ENCODE data around the gene SPDL1.
A peak's percentile ranks its signal among the peaks of the same experiment; 100 is the strongest.

The SPDL1 gene

GRCh38 chr5:169637085-169637548 lies 53.5 kb downstream of the SPDL1 start, which contains the start of gene DOCK2:
Gene DOCK2 (plus strand): TSS chr5:169637275. CDS start chr5:169637327, 52 bp downstream.
- H3K27ac ChIP-seq, result no peak within 1 kb of the TSS
- POLR2A ChIA-PET (ENCODE audit: low non-redundant PET), result no interaction called here
- DNase-seq (ENCODE audit: low spot score), result no peak
- TF ChIP-seq CTCF (conservative IDR thresholded peaks at IDR 0.05; ENCODE audit: low read depth), result no peak
- CTCF ChIA-PET, result no interaction called here

- CTCF ChIA-PET, result no interaction called here
- POLR2A ChIA-PET (ENCODE audit: low non-redundant PET), result no interaction called here
- no peak overlapping the region for H3K27ac ChIP-seq
- DNase-seq (ENCODE audit: low spot score), result no peak
- TF ChIP-seq CTCF (conservative IDR thresholded peaks at IDR 0.05; ENCODE audit: low read depth), result no peak
Measured at GRCh38 chr5:169637549-169638121, 54.1 kb downstream of the SPDL1 start.

GRCh38 chr5:169641253-169641652 lies 57.7 kb downstream of the SPDL1 start:
- ChIA-PET CTCF (interaction anchor here (0.5 to 0.6 kb wide), 2 partner anchors 161 to 463 kb away, joined by 3 read pairs; no protein-coding TSS in a partner anchor), POLR2A (ENCODE audit: low non-redundant PET) (no interaction called here)
- TF ChIP-seq CTCF (conservative IDR thresholded peaks at IDR 0.05; ENCODE audit: low read depth), result no peak
- DNase-seq (ENCODE audit: low spot score), result peak; percentile 41
- no peak overlapping the region for H3K27ac ChIP-seq

- no peak for TF ChIP-seq CTCF (conservative IDR thresholded peaks at IDR 0.05; ENCODE audit: low read depth)
- no peak for DNase-seq (ENCODE audit: low spot score)
- ChIA-PET POLR2A (ENCODE audit: low non-redundant PET) (no interaction called here), CTCF (no interaction called here)
- H3K27ac ChIP-seq, result no peak overlapping the region
Measured at GRCh38 chr5:169646856-169647255, 63.3 kb downstream of the SPDL1 start.

- no peak overlapping the region for H3K27ac ChIP-seq
- CTCF ChIA-PET, result no interaction called here
Measured at GRCh38 chr5:169647566-169647965, 64.0 kb downstream of the SPDL1 start.

GRCh38 chr5:169648725-169649310 lies 65.2 kb downstream of the SPDL1 start:
- ChIA-PET CTCF (interaction anchor here (0.6 kb wide), 1 partner anchor 221 kb away, joined by 3 read pairs; no protein-coding TSS in a partner anchor), POLR2A (ENCODE audit: low non-redundant PET) (no interaction called here)
- H3K27ac ChIP-seq, result no peak overlapping the region
- no peak for TF ChIP-seq CTCF (conservative IDR thresholded peaks at IDR 0.05; ENCODE audit: low read depth)
- DNase-seq (ENCODE audit: low spot score), result no peak

More at GRCh38 chr5:169647566-169647965, 64.0 kb downstream of the SPDL1 start:
- DNase-seq (ENCODE audit: low spot score), result no peak
- POLR2A ChIA-PET (ENCODE audit: low non-redundant PET), result no interaction called here
- TF ChIP-seq CTCF (conservative IDR thresholded peaks at IDR 0.05; ENCODE audit: low read depth), result no peak
